ENCODE results near the gene RGS12. TPM values are rescaled to one million over a fixed set of nuclear protein-coding genes. Genes with fewer than 3 reads are reported as not detected.

RGS12 gene
- total and polyA plus RNA-seq, 2 donors (not counting 1 experiment from before 2014, with no cell fraction given), result 3.5 to 13.9 TPM

DNA sequence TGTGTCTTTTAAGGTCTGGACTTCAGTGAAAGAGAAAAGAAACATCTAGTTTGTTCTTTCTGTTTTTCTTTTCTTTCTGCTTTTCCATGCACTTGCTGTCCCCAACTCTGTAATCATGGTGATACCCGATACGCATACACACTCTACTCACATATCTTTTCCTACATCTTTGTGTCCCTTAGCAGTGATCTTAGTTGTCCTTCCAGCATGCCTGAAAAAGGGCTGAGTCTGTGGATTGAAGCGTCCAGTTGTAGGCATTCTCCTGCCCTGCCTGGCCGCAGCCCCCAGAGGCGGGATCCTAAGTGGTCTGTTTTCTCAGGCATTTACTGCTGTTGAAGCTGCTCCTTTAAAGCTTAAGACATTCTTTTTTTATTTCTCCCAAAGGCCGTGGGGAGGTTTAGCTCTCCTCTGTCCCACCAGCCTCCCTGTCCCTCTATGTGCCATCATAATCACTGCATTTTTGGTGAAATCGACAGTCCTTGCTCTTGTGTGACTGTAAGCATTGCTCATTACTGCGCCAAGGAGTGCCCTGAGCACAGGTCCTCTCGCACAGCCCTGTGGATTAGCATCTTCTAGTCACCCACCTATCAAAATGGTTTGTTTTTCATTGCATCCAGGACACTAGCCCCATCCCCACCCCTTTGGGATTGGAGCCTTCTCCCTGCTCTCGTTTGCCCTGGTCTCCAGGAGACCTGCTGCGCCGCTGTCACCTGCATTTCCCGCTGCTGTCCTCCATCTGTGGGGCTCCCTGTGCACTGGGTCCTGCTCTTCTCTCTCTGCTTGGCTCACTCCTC is 4.4 kb downstream of the RGS12 start:
- no peaks in the 10 kb centered on the region for H3K79me2 ChIP-seq (ENCODE audit: control insufficient read depth, insufficient read depth, low read length)
- H2AFZ ChIP-seq (ENCODE audit: insufficient read depth, low read depth, low read length, poor library complexity, severe bottlenecking), result no peak overlapping the region
- no peaks in the 10 kb centered on the region for H3K9me3 Mint-ChIP-seq (ENCODE audit: insufficient read depth)
- H3K4me2 ChIP-seq (replicated peaks; ENCODE audit: low read depth, low read length, poor library complexity, severe bottlenecking), result no peak overlapping the region
- peaks cover 10 to 20% of the 10 kb centered on the region in 2 donors for H3K4me1 ChIP-seq (ENCODE audit: control insufficient read depth in 2 of 2, insufficient read depth in 2 of 2, low read length in 2 of 2)
- H3K27ac Mint-ChIP-seq, result no peak overlapping the region
- DNase-seq, result no peak
- H3K27me3 Mint-ChIP-seq, result no peaks in the 10 kb centered on the region
- H3K27ac ChIP-seq (ENCODE audit: low read length in 2 of 2), result no peak overlapping the region
- H3K4me3 ChIP-seq (ENCODE audit: control extremely low read depth in 1 of 5, extremely low read depth in 1 of 5, insufficient read depth in 1 of 5, low read depth in 2 of 5, low read length in 4 of 5), result no peak overlapping the region
- POLR2A ChIA-PET, result no interaction called here
- H3K4me1 Mint-ChIP-seq, result peaks cover 20% of the 10 kb centered on the region
- intact Hi-C loops (cut with micrococcal nuclease), result no loop called here
- peaks cover 0 to 5% (median 0%) of the 10 kb centered on the region in 4 experiments for H3K27me3 ChIP-seq (replicated peaks in 1 of 4; ENCODE audit: control extremely low read depth in 1 of 4, control insufficient read depth in 3 of 4, insufficient read depth in 4 of 4, low read length in 3 of 4)
- ATAC-seq (ENCODE audit: low read depth), result no peak
- H4K20me1 ChIP-seq (ENCODE audit: control insufficient read depth, insufficient read depth, low read length, poor library complexity, severe bottlenecking), result no peaks in the 10 kb centered on the region
- no peak overlapping the region for H3K9ac ChIP-seq (ENCODE audit: low read length)
- TF ChIP-seq, protein P1, sequence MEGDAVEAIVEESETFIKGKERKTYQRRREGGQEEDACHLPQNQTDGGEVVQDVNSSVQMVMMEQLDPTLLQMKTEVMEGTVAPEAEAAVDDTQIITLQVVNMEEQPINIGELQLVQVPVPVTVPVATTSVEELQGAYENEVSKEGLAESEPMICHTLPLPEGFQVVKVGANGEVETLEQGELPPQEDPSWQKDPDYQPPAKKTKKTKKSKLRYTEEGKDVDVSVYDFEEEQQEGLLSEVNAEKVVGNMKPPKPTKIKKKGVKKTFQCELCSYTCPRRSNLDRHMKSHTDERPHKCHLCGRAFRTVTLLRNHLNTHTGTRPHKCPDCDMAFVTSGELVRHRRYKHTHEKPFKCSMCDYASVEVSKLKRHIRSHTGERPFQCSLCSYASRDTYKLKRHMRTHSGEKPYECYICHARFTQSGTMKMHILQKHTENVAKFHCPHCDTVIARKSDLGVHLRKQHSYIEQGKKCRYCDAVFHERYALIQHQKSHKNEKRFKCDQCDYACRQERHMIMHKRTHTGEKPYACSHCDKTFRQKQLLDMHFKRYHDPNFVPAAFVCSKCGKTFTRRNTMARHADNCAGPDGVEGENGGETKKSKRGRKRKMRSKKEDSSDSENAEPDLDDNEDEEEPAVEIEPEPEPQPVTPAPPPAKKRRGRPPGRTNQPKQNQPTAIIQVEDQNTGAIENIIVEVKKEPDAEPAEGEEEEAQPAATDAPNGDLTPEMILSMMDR (IDR thresholded peaks at IDR 0.05), result no peak
- no peaks in the 10 kb centered on the region for H3K9me3 ChIP-seq (ENCODE audit: control extremely low read depth in 1 of 3, control insufficient read depth in 2 of 3, insufficient read depth in 1 of 3, low read length in 2 of 3)
- H3K36me3 ChIP-seq (replicated peaks in 1 of 2; ENCODE audit: control extremely low read depth in 1 of 2, control insufficient read depth in 1 of 2, extremely low read depth in 1 of 2, insufficient read depth in 2 of 2, low read length in 1 of 2), result no peaks in the 10 kb centered on the region
- H3K4me3 Mint-ChIP-seq, result no peak overlapping the region
- CTCF ChIA-PET, result no interaction called here
- 98% methylated on average over 13 of the region's 13 CpGs for WGBS (ENCODE audit: insufficient coverage)

DNA sequence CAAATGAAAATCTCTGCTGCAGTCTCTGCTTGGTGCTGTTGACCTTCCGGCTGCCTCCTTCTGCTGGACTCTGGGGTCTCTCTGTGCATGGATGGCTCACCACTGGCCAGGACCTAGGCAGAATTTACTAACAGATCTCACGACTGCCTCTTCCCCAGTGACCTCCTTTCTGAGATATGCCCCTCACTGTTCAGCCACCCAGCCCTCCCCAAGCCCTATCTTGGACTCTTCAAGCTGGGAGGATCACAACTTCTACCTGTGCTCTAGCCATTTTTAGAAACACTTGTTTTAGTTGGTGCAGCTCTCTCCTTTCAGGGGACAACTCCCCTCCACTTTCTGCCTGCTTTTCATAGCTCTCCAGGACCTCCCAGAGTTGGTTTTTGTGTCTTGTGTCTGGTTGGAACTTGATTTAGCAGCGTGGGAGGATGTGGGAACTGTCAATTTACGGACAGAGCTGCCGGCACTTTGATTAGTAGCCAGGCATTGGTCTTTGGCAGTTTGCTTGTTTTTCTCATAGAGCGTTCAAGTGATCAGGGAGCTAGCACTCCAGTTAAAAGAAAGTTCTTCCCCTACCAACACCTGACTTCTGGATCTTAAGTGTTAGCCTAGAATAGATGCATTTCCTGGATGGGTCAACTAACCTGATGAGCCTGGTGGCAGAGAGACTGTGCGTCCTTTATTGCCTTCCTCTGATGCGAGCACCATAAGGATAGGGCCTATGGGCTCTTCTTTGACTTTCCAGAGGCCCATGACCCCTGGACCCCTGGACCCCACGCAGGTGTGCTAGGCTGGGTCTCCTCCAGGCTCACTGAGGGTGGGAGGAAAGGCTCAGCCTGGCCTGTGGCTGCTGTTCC is 6.5 kb downstream of the RGS12 start:
- Histone ChIP-seq H3K27me3 (replicated peaks in 1 of 4; ENCODE audit: control extremely low read depth in 1 of 4, control insufficient read depth in 3 of 4, insufficient read depth in 4 of 4, low read length in 3 of 4) (no peaks in the 10 kb centered on the region), H2AFZ (ENCODE audit: insufficient read depth, low read depth, low read length, poor library complexity, severe bottlenecking) (no peak overlapping the region), H3K27ac (ENCODE audit: low read length in 2 of 2) (no peak overlapping the region), H3K4me2 (replicated peaks; ENCODE audit: low read depth, low read length, poor library complexity, severe bottlenecking) (no peak overlapping the region), H3K36me3 (replicated peaks in 1 of 2; ENCODE audit: control extremely low read depth in 1 of 2, control insufficient read depth in 1 of 2, extremely low read depth in 1 of 2, insufficient read depth in 2 of 2, low read length in 1 of 2) (no peaks in the 10 kb centered on the region), H4K20me1 (ENCODE audit: control insufficient read depth, insufficient read depth, low read length, poor library complexity, severe bottlenecking) (no peaks in the 10 kb centered on the region), H3K9me3 (ENCODE audit: control extremely low read depth in 1 of 3, control insufficient read depth in 2 of 3, insufficient read depth in 1 of 3, low read length in 2 of 3) (no peaks in the 10 kb centered on the region), H3K4me3 (ENCODE audit: control extremely low read depth in 1 of 5, extremely low read depth in 1 of 5, insufficient read depth in 1 of 5, low read depth in 2 of 5, low read length in 4 of 5) (no peak overlapping the region), H3K4me1 (ENCODE audit: control insufficient read depth in 2 of 2, insufficient read depth in 2 of 2, low read length in 2 of 2) (peaks cover 25 to 27% of the 10 kb centered on the region in 2 donors), H3K9ac (ENCODE audit: low read length) (no peak overlapping the region), H3K79me2 (ENCODE audit: control insufficient read depth, insufficient read depth, low read length) (no peaks in the 10 kb centered on the region)
- WGBS (ENCODE audit: insufficient coverage), result 85% methylated on average over 5 of the region's 9 CpGs
- DNase-seq, result no peak
- no peaks in the 10 kb centered on the region for H3K27me3 Mint-ChIP-seq
- ATAC-seq (ENCODE audit: low read depth), result no peak
- no peak overlapping the region for H3K4me3 Mint-ChIP-seq
- no peak for TF ChIP-seq EZH2 (IDR thresholded peaks at IDR 0.05; ENCODE audit: borderline replicate concordance, insufficient read depth, low read depth, low read length, poor library complexity, severe bottlenecking)
- TF ChIP-seq, protein P1 (IDR thresholded peaks at IDR 0.05), result no peak
- ChIA-PET CTCF (no interaction called here), POLR2A (no interaction called here)
- no peak overlapping the region for H3K27ac Mint-ChIP-seq
- H3K4me1 Mint-ChIP-seq, result peaks cover 31% of the 10 kb centered on the region
- H3K9me3 Mint-ChIP-seq (ENCODE audit: insufficient read depth), result no peaks in the 10 kb centered on the region
- intact Hi-C loops (cut with micrococcal nuclease), result no loop called here

Measured in B cell (primary cell).